ENCODE measurements around the gene DTNB. TPM values are rescaled to one million over a fixed set of nuclear protein-coding genes. Genes with fewer than 3 reads are reported as not detected.

DTNB gene
- total and polyA plus RNA-seq, 10 of the 15 experiments (the other 5 are each of a cell fraction or from before 2014, with no cell fraction given) = 4.5 to 30.6 (median 11.9) TPM

GRCh38 chr2:25376750-25377621 lies 296.4 kb downstream of the DTNB start (continued):
- TF ChIP-seq REST (IDR thresholded peaks at IDR 0.05; ENCODE audit: low read depth, low read length) = peak; percentile 40; the same call in 1 of the 2 replicates
- no peak for TF ChIP-seq POU2F2 (IDR thresholded peaks at IDR 0.05; ENCODE audit: borderline replicate concordance, low read depth, low read length)
- TF ChIP-seq GATAD2B (conservative IDR thresholded peaks at IDR 0.05; ENCODE audit: low read depth) = peak; percentile 1
- TF ChIP-seq RAD21 (IDR thresholded peaks at IDR 0.05; ENCODE audit: insufficient read depth, low read depth, low read length) = peak; percentile 76
- TF ChIP-seq ATF7 (IDR thresholded peaks at IDR 0.05; ENCODE audit: low read depth) = peak; percentile 83
- peak; percentile 75 to 96 (median 92); a peak in 5 of 6 replicates for TF ChIP-seq CTCF (IDR thresholded peaks at IDR 0.05 in 2 of 3, conservative IDR thresholded peaks at IDR 0.05 in 1 of 3; ENCODE audit: control insufficient read depth in 2 of 3, extremely low read depth in 1 of 3, insufficient read depth in 1 of 3, low read depth in 3 of 3, low read length in 3 of 3)
- TF ChIP-seq IKZF2 (IDR thresholded peaks at IDR 0.05) = peak; percentile 88 to 90; a peak in 3 of 4 replicates
- peak; percentile 97 for TF ChIP-seq MEF2B (IDR thresholded peaks at IDR 0.05; ENCODE audit: partially characterized antibody, poor library complexity, severe bottlenecking)
- TF ChIP-seq E4F1 (IDR thresholded peaks at IDR 0.05; ENCODE audit: borderline replicate concordance, partially characterized antibody) = no peak
- TF ChIP-seq RBBP5 (conservative IDR thresholded peaks at IDR 0.05) = no peak
- TF ChIP-seq CBFB (IDR thresholded peaks at IDR 0.05; ENCODE audit: low read depth) = peak; percentile 69; the same call in 1 of the 2 replicates
- TF ChIP-seq RCOR1 (conservative IDR thresholded peaks at IDR 0.05; ENCODE audit: low read depth, low read length) = no peak
- 0 out of 2 replicates have a peak, but pooled peaks have one; percentile 5 for TF ChIP-seq IRF3 (IDR thresholded peaks at IDR 0.05)
- TF ChIP-seq MTA2 (IDR thresholded peaks at IDR 0.05; ENCODE audit: low read depth) = peak; percentile 85
- TF ChIP-seq TCF3 (IDR thresholded peaks at IDR 0.05; ENCODE audit: borderline replicate concordance, insufficient read depth, low read depth, low read length) = peak; percentile 70; the same call in 1 of the 2 replicates
- no peak for TF ChIP-seq CHD4 (IDR thresholded peaks at IDR 0.05)
- no peak for TF ChIP-seq TAF1 (IDR thresholded peaks at IDR 0.05; ENCODE audit: borderline replicate concordance, low read depth, low read length)
- TF ChIP-seq HCFC1 (IDR thresholded peaks at IDR 0.05; ENCODE audit: low read length) = no peak
- peak; percentile 80 for TF ChIP-seq CHD2 (IDR thresholded peaks at IDR 0.05; ENCODE audit: borderline replicate concordance, low read depth, low read length)
- peak; percentile 94 for TF ChIP-seq NBN (IDR thresholded peaks at IDR 0.05)
- TF ChIP-seq GABPA (IDR thresholded peaks at IDR 0.05; ENCODE audit: low read depth) = no peak

All from GM12878 (cell line).